HG02943 (cell line): ENCODE measurements around the gene MIXL1.

Experiments
- ATAC-seq: cut with Tn5 transposase; IDR thresholded peaks from one replicate; pipeline ENCODE4 v1.9.1; 2021; ENCODE audit warnings: mild to moderate bottlenecking, low read depth, moderate library complexity; ENCODE audit not compliant: unreplicated experiment

MIXL1 gene

GRCh38 chr1:226276077-226276682 lies 52.7 kb downstream of the MIXL1 start:
- ATAC-seq, result no peak
